ENCODE results near the gene CLSTN3.

- TF ChIP-seq SP1 (IDR thresholded peaks at IDR 0.05) (no peak), CTCF (IDR thresholded peaks at IDR 0.05; ENCODE audit: low read depth, low read length, missing input control) (no peak), ZBTB33 (IDR thresholded peaks at IDR 0.05) (no peak), TAF1 (conservative IDR thresholded peaks at IDR 0.05) (no peak)
Observed at GRCh38 chr12:7171854-7172253, 41.7 kb downstream of the CLSTN3 start.

Data from liver (tissue), 3 donors.